G401 (cell line): ENCODE results near the gene OR2T27. TPM values are rescaled to one million over a fixed set of nuclear protein-coding genes. Genes with fewer than 3 reads are reported as not detected.

Experiments
- total RNA-seq: library from RNA; depleted of rRNA; stranded (reverse); fragments of >200 nt; shearing (Covaris generic); gene quantifications from 2 replicates; pipeline ENCODE4 v1.2.3, GENCODE V29; 2014; rRNA removed

The OR2T27 gene
- total RNA-seq, 1 experiment from 2014 or later: not detected

Other genes starting within 250 kb of the OR2T27 start
- not detected in 2 replicates for gene OR2T2, start 209.9 kb downstream of the OR2T27 start, total RNA-seq
- gene OR2T3, start 182.2 kb downstream of the OR2T27 start, total RNA-seq: not detected in 2 replicates
- gene OR2T5, start 166.9 kb downstream of the OR2T27 start, total RNA-seq: not detected in 2 replicates
- not detected in 2 replicates for gene OR2G6, start 147.5 kb downstream of the OR2T27 start, total RNA-seq
- not detected in 2 replicates for gene OR2T29, start 92.8 kb downstream of the OR2T27 start, total RNA-seq
- gene OR2T34, start 80.8 kb downstream of the OR2T27 start, total RNA-seq: not detected in 2 replicates
- not detected in 2 replicates for gene OR2T10, start 57.8 kb downstream of the OR2T27 start, total RNA-seq
- gene OR2T11, start 20.4 kb downstream of the OR2T27 start, total RNA-seq: not detected in 2 replicates
- gene OR2T35, start 10.2 kb downstream of the OR2T27 start, total RNA-seq: not detected in 2 replicates
- gene OR14I1, start 47.2 kb upstream of the OR2T27 start, total RNA-seq: not detected in 2 replicates
- gene LYPD8, start 100.2 kb upstream of the OR2T27 start, total RNA-seq: not detected in 2 replicates
- 23.1 and 24.6 TPM in 2 replicates for gene SH3BP5L, start 170.4 kb upstream of the OR2T27 start, total RNA-seq
- gene ZNF672, start 182.7 kb upstream of the OR2T27 start, total RNA-seq: 57.1 and 63.1 TPM in 2 replicates
- 7.9 and 12.7 TPM in 2 replicates for gene ZNF692, start 203.6 kb upstream of the OR2T27 start, total RNA-seq